C1 segment of cervical spinal cord (tissue), 14 donors: ENCODE measurements around the gene MARCHF9.
"Not testable (repeated sequence)": the region's sequence is repeated elsewhere in the genome, so short reads cannot be mapped to it uniquely, and the experiment has no call there.

Experiments
- DNase-seq, 14 donors: peaks; one replicate each; lab custom pipeline; 2025; lab: John Stamatoyannopoulos, UW

The MARCHF9 gene

DNA sequence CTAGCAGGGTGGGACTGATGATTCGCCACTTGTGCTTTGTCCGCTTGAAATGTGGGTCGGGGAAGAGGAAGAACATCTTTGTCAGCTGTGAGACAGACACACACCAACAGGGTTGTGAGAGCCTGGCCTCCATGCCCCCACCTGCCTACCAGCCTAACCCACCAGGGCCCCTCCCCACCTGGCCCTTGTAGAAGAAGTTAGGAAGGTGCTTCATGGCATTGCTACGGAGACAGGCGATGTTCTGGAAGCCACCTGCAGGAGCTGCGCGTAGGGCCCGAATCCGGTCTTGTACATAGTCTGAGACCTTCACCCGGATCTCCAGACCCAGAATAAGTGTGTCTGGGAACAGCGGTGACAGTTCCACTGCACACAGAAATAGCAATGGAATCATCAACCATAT is 14.7 kb downstream of the MARCHF9 start:
- no peak for DNase-seq

DNA sequence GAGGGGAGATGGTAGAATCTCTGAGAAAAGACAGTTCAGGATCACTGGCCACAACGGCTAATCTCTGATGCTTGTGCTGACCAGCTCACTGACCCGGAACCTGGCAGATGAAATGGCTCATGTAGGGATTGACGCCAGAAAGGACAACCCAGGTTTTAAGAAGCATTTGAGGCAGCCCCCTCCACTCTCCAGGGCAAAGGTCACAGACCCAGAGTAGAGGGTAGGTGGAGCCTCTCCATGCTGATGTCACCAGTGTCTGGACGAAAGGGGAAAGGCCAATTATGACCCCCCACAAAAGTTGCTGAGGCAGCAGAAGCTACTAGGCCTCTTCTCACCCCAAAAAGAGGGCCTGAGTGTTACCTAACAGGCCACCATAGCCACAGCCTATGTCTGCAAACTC is 15.8 kb downstream of the MARCHF9 start:
- DNase-seq, result no peak

DNA sequence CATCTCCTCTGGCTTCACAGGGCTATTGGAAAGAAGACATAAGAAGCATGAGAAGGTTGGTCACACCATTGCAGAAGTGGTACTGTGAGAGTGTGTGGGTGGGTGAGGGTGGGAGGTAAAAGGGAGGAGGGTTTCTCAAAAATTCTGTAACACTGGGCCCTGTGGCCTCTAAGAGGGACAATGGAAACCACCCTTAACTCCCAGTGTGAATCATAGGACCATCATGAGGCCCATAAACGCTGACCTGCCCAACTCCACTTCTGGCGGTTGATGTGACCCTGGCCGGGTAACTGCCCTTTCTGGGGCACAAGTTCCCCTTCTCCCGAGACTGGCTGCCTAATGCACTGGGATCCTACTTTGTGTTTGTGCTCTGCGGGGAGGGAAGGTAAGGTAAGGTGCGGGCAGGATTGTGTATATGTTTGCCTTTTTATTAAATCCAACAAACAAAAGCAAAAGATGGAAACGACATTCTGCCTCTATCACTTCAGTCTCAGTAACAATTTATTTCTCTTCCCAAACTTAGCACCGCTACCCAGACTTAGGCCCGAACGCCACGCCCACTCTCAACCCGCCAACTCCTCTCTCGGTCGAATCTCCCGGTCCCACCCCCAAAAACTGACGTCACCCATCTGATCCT is 16.5 kb downstream of the MARCHF9 start:
- no peak for DNase-seq

DNA sequence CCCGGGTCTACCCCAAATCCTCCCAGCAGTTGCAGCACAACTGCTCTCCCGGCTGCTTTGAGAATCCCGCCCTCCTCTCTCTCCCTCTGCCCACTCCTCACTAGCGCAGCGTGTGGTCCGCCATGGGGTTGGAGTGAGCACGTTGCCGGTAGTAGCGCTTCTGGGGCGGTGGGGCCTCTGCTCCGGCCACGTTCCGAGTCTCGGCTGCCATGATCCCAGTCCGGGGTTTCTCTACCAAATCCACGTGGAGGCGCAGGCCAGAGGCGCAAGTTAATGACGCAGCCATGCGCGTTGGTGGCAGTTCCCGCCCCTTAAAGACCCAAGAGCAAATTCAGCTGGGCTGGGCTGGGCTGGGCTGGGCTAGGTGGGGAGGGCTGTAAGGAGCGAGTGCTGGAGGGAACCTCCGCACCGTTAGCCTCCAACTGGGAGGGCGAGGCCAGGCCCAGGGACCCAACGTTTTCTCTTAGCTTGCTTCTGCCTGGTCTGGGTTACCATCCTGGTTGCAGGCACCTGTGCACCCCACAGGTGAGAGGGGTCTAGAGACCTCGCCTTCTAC is 17.0 kb downstream of the MARCHF9 start, which contains the start of gene METTL1:
Gene METTL1 (minus strand): TSS at position 233 of the 556 bp plus-strand sequence. CDS start 22 bp downstream, at position 211.
- peak; percentile 63 to 94 (median 90) for DNase-seq

DNA sequence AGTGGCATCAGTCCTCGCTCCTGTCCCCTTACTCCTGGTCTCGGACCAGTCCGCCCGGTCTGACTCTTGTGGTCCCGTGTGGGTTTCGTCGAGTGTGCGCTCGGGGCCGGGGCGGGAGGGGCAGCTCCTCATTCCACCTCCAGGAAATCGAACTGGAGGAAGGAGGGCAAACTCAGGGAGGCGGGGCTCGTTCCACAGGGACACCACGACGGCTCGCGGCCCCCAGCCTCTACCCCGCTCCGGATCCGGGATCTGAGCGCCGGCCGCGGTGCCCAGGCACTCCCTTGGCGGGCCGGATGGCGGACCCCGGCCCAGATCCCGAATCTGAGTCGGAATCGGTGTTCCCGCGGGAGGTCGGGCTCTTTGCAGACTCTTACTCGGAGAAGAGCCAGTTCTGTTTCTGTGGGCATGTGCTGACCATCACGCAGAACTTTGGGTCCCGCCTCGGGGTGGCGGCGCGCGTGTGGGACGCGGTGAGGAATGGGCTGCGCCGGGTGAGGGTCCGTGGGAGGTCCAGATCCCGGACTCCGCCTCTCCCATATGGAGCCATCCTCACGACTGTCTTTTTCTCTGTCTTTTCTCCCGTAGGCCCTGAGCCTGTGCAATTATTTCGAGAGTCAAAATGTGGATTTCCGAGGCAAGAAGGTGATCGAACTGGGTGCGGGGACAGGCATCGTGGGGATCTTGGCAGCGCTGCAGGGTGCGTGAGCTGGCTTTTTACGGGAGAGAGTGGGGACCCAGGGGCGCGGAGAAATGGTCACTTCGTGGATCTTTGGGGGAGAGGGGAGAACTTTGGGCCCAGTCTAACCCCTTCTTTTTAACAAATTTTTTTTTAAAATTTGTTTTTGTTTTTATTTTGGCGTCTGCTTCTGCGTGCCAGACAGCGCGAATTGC is 17.8 kb downstream of the MARCHF9 start, which contains the start of gene EEF1AKMT3:
Gene EEF1AKMT3 (plus strand): TSS at position 186 of the 894 bp plus-strand sequence. CDS start 111 bp downstream, at position 297.
- peak in 6 of 14 donors; percentile 52 to 69 (median 60) for DNase-seq

DNA sequence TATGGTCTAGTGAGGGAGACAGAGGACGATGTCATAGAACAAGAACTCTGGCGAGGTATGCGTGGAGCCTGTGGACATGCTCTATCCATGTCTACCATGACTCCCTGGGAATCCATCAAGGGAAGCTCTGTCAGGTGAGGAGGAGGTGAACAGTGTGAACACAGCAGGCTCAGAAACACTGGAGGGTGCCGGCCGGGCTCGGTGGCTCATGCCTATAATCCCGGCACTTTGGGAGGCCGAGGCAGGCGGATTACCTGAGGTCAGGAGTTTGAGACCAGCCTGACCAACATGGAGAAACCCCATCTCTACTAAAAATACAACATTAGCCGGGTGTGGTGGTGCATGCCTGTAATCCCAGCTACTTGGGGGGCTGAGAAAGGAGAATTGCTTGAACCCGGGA is 19.7 kb downstream of the MARCHF9 start:
- DNase-seq, result not testable (repeated sequence)

DNA sequence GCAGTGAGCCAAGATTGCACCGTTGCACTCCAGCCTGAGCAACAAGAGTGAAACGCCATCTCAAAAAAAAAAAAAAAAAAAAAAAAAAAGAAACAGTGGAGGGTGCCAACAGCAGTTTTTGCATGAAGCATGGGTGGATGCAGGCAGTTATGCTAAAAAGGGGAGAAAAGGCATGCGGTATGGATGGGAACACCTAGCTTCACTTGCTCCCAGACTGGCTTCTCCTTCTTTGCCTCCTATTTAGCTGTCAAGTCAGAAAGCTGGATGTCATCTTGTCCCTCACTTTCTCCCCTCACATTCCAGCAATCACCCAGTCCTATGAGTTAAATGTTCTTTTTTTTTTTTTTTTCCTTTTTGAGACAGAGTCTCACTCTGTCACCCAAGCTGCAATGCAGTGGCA is 20.1 kb downstream of the MARCHF9 start:
- no peak for DNase-seq

DNA sequence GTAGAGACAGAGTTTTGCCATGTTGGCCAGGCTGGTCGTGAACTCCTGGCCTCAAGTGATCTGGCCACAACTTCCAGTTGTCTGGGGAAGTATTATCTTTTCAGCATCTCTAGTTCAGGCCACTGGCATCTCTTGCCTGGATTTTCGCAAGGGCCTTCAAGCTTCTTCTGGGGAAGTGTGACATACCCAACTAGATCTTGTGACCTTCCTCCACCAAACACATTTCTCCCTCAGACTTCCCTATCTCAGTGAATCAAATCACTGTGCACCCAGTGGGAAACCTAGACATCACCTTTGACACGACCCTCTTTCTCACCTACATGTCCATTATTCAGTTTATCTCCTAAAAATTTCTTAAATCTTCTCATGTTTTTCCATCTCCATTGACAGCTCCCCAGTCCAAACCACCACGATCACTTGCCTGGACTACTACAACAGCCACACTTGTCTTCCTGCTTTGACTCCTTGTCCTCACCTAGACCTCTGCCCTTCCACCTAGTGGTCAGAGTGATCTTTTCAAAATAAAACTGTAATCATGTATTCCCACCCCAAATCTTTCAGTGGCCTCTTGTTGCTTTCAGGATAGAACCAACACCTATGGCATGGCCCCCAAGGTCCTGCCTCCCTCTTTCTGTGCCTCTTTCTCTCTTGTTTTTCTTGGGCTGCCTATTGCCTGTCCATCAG is 20.8 kb downstream of the MARCHF9 start:
- no peak for DNase-seq

DNA sequence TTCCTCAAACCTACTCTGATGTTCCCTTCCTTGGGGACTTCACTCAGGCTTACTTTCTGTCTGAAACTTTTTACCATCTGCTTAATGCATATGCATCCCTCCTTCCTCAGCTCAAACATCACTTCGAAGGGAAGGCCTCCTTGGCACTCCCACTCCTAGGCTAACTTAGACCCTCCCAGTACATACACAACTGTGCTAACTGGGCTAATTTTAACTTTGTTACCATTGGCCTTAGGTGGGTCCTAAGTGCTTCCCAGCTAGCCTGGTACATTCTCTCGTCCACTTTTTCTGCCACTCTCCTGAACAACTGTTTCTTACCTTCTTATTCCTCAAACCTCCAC is 21.3 kb downstream of the MARCHF9 start:
- no peak for DNase-seq

DNA sequence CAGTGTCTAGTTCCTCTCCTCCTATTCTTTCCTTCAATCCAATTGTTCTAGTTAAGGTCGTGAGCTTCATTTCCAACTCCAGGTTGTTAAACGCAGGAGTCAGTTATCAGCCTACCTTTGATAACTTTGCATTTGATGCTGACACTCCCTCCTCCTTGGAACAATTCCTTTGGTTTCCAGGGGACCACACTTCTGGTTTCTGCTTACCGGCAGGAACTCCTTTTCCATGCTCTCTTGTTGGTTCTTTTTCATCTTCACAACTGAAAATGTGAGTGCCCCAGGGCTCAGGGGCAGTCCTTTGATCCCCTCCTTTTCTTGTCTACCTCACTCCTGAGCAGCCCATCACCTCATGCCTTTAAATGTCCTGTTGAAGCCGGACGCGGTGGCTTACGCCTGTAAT is 22.5 kb downstream of the MARCHF9 start:
- no peak for DNase-seq

DNA sequence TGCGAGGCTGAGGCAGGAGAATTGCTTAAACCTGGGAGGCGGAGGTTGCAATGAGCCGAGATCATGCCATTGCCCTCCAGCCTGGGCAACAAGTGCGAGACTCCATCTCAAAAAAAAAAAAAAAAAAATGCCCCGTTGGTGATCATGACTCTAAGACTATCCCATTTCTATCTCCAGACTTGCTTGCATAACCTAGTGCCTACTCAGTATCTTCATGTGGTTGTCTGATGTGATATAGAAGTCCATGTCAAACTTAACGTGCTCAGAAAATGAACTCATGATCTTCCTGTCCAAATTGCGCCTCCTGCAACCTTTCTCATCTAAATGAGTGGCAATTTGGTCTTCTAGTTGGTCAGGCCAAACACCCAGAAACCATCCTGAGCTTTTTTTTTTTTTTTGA is 23.0 kb downstream of the MARCHF9 start:
- no peak for DNase-seq

DNA sequence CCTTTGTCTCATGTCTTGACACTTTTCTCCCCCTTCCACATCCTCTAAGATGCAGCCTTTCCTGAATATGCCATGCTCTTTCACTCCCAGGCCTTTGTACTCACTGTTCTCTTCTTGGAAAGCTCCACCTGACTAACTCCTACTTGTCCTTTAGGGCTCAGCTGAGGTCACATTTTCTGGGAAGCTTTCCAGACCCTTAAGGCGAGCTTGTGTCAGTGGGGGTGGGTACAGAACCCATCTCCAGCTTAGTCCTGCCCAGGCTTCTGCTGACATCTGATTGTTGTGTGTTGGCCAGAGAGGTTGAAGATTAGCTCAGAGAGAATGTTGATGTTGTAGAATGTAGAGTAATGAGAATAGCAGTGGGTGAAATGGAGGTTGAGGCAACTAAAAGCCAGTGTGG is 24.8 kb downstream of the MARCHF9 start:
- DNase-seq, result peak in 1 of 14 donors; percentile 19

DNA sequence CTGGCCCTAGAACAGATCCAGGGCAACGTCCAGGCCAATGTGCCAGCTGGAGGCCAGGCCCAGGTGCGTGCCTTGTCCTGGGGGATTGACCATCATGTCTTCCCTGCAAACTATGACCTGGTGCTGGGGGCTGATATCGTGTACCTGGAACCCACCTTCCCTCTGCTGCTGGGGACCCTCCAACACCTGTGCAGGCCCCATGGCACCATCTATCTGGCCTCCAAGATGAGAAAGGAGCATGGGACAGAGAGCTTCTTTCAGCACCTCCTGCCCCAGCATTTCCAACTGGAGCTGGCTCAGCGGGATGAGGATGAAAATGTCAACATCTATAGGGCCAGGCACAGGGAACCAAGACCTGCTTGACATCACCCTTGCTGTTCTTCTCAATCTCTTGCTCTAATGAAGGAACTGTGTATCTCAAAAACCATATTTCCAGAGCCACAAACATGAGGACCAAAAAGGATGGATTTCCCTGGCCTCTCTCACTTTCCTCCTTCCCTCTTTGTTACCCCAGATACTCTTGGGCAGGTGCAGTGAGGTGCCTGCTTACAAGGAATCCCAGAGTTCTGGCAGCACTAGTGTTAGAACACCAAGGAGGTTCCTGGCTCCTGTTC is 25.5 kb downstream of the MARCHF9 start:
- DNase-seq, result no peak

DNA sequence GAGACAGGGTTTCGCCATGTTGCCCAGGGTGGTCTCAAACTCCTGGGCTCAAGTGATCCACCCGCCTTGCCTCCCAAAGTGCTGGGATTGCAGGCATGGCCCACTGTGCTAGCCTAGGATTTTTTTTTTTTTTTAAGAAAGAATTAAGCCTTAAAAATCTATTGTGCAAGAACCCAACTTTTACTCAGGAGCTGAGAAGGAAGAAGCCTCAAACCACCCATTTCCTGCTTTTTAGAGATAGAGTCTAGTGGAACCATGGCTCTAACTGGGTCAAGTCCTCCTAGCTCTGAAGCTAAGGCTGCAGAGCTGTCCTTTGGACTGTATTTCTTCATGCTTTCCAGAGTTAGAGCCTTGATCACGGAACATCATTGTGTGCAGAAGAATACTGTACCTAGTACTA is 26.3 kb downstream of the MARCHF9 start:
- no peak for DNase-seq

DNA sequence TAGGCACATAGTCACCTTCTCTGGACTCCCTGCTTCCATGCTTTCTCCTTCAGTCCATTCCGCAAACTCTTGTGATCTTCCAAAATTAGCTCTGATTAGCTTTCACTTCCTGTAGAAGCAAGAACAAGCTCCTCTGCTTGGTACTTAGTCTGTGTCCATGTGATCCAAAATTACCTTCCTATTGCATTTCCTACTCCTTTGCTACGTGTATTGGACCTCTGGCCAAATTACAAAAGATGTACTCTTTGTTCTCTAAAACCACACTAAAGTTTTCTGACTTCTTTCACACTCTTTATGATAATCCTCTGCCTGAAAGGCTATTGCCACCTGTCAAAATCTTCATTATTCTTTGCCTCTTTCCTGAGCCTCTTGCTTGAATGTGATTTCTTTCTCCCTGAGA is 26.9 kb downstream of the MARCHF9 start:
- DNase-seq, result no peak

DNA sequence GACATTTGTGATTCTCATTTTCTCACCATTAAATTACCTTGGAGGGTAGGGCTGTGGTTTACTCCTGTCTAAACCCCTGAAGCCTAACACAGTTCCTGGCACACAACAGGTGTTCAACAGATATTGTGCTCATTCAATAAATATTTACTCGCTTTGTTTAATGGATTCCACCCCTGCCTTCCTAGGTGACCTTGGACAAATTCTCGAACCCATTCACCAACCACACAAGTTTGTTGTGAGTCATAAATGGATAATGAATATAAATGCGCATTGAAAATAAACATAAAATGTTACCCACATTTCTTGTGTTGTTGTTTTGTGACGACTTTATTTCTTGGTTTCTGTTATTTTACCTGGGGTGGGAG is 27.3 kb downstream of the MARCHF9 start:
- no peak for DNase-seq

DNA sequence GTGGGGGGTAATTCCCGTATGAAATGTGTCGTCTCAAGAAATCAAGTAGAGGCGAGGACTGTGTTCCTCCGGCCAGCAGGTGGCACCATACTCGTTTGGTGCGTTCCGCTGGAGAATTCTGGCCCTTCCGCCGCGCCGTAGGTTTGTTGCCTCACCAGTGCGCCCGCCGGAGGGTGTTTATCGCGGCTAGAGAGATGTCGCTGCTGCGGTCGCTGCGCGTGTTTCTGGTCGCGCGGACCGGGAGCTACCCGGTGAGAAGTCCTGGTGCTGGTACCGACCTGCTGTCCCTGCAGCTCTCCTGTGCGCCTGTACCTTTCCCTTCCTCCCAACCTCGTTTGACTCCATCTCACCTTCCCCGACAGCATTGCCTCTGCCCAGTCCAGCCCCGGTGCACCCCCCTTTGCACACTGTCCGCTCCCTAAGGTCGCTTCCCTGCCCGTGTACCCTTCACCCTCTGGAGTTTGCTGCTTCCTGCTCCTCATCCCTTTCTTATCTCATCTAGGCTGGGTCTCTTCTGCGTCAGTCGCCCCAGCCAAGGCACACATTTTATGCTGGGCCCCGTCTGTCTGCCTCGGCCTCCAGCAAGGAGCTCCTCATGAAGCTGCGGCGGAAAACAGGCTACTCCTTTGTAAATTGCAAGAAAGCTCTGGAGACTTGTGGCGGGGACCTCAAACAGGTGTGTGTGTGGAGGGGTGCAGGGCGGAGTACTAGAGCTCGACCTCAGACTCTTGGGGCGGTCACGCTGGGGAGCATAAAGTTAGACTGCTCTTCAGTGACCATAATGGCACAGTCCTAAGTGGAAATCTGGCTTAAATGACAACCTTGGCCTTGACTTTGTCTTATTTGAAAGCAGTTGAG is 27.9 kb downstream of the MARCHF9 start, which contains the start of gene TSFM:
Gene TSFM (plus strand): TSS at position 180 of the 858 bp plus-strand sequence. CDS start 15 bp downstream, at position 195.
- DNase-seq, result peak; percentile 74 to 95 (median 89)

DNA sequence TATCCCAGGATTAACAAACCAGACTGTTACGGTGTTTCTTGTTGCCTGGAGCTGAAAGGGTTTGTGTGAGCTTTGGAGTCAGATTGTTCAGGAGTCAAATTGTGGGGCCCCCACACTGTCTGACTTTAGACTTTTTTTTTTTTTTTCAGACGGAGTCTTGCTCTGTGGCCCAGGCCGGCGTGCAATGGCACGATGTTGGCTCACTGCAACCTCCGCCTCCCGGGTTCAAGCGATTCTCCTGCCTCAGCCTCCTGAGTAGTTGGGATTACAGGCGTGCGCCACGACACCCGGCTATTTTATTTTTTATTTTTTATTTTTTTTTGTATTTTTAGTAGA is 28.5 kb downstream of the MARCHF9 start:
- DNase-seq, result no peak

DNA sequence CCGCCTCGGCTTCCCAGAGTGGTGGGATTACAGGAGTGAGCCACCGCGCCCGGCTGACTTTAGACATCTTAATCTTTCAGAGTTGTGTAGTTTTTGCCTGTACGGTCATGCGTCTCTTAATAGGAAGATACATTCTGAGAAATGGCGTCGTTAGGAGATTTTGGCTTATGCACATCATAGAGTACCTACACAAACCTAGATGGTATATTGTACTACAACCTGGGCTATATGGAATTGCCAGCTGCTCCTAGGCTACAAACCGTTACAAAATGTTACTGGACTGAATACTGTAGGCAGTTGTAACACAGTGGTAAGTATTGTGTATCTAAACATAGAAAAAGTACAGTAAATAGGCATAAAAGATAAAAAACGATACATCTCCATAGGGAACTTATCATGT is 29.0 kb downstream of the MARCHF9 start:
- DNase-seq, result no peak

DNA sequence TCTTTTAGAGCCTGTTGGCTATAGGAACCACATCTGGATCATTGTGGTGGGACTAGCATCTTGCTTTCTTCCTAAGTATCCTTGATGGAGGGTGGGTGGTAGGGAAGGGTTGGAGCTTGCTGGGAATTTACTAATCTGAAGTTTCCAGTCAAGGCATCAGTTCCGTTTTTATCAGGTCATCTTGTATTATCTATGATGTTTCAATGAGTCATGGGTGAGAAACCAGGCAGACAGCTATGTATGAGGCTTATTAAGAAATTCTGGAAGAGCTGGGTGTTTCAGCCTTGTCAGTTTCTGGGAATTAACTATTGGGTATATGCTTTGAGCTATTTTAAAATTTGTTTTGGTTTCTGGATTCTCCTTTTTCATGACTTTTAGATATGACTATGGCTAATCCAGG is 39.0 kb downstream of the MARCHF9 start:
- DNase-seq, result no peak

DNA sequence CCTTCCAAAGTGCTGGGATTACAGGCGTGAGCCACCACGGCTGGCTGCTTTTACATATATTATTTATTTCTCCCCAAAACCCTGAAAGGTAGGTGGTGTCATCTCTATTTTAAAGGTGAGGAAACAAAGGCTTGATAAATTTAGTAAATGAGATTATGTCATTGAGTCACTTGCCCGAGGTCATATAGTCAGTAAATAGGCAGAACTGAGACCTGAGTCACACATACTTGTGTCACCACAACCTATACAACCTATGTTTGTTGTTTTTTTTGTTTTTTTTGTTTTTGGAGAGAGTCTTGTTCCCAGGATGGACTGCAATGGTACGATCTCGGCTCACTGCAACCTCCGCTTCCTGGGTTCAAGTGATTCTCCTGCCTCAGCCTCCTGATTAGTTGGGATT is 40.5 kb downstream of the MARCHF9 start:
- DNase-seq, result no peak
